ENCODE data around the gene LACC1.
A peak's percentile ranks its signal among the peaks of the same experiment; 100 is the strongest.

LACC1 gene

GRCh38 chr13:43879755-43880181, at the start of gene LACC1:
LACC1 (plus strand) TSS chr13:43879904; CDS start chr13:43880986, 1,082 bp downstream.
- H3K27ac ChIP-seq, result peak within 1 kb of the TSS; percentile 83
- TF ChIP-seq CTCF (IDR thresholded peaks at IDR 0.05) (no peak), ZFX (IDR thresholded peaks at IDR 0.05; ENCODE audit: borderline replicate concordance) (no peak)

GRCh38 chr13:43830497-43830881, 49.2 kb upstream of the LACC1 start:
- no peak overlapping the region for H3K27ac ChIP-seq
- TF ChIP-seq ZFX (IDR thresholded peaks at IDR 0.05; ENCODE audit: borderline replicate concordance), result no peak
- TF ChIP-seq CTCF (IDR thresholded peaks at IDR 0.05), result no peak

GRCh38 chr13:43831088-43831487, 48.6 kb upstream of the LACC1 start:
- TF ChIP-seq CTCF (IDR thresholded peaks at IDR 0.05), result no peak
- no peak for TF ChIP-seq ZFX (IDR thresholded peaks at IDR 0.05; ENCODE audit: borderline replicate concordance)

GRCh38 chr13:43835701-43836100, 44.0 kb upstream of the LACC1 start:
- TF ChIP-seq CTCF (IDR thresholded peaks at IDR 0.05) (no peak), ZFX (IDR thresholded peaks at IDR 0.05; ENCODE audit: borderline replicate concordance) (no peak)
- H3K27ac ChIP-seq, result no peak overlapping the region

More at GRCh38 chr13:43831088-43831487, 48.6 kb upstream of the LACC1 start:
- H3K27ac ChIP-seq, result no peak overlapping the region

GRCh38 chr13:43838909-43839308, 40.8 kb upstream of the LACC1 start:
- no peak for TF ChIP-seq ZFX (IDR thresholded peaks at IDR 0.05; ENCODE audit: borderline replicate concordance)
- TF ChIP-seq CTCF (IDR thresholded peaks at IDR 0.05), result no peak
- no peak overlapping the region for H3K27ac ChIP-seq

- no peak overlapping the region for H3K27ac ChIP-seq
- TF ChIP-seq ZFX (IDR thresholded peaks at IDR 0.05; ENCODE audit: borderline replicate concordance), result no peak
- no peak for TF ChIP-seq CTCF (IDR thresholded peaks at IDR 0.05)
Observed at GRCh38 chr13:43846496-43847158, 33.1 kb upstream of the LACC1 start.

GRCh38 chr13:43848001-43848649, 31.6 kb upstream of the LACC1 start:
- no peak overlapping the region for H3K27ac ChIP-seq
- TF ChIP-seq ZFX (IDR thresholded peaks at IDR 0.05; ENCODE audit: borderline replicate concordance) (no peak), CTCF (IDR thresholded peaks at IDR 0.05) (no peak)
